Hepatocyte (in vitro differentiated cells): ENCODE measurements around the gene MASP2. TPM values are rescaled to one million over a fixed set of nuclear protein-coding genes. Genes with fewer than 3 reads are reported as not detected.

ENCODE experiments used
- DNase-seq: peaks from one replicate; pipeline ENCODE4 v3.0.0-alpha.2; 2016; ENCODE audit warnings: low spot score
- H2AFZ ChIP-seq: fragments of 200-600 bp; sonication (generic); 2 replicates; pipeline ENCODE4 v1.6.0; 2016; ENCODE audit warnings: antibody characterized with exemption, mild to moderate bottlenecking
- H3K27ac ChIP-seq: fragments of 200-600 bp; sonication (generic); 2 replicates; pipeline ENCODE4 v1.5.1; 2016; ENCODE audit warnings: mild to moderate bottlenecking
- H3K27me3 ChIP-seq: fragments of 200-600 bp; sonication (generic); 2 replicates; pipeline ENCODE4 v1.6.1; 2016
- H3K36me3 ChIP-seq: fragments of 200-600 bp; sonication (generic); replicated peaks from 2 replicates; pipeline ENCODE4 v1.5.1; 2016; ENCODE audit warnings: low read depth; ENCODE audit not compliant: insufficient read depth
- H3K4me1 ChIP-seq: fragments of 200-600 bp; sonication (generic); 2 replicates; pipeline ENCODE4 v1.5.1; 2016; ENCODE audit warnings: mild to moderate bottlenecking, moderate library complexity; ENCODE audit not compliant: insufficient read depth
- H3K4me2 ChIP-seq: fragments of 200-600 bp; sonication (generic); 2 replicates; pipeline ENCODE4 v1.6.0; 2016
- H3K4me3 ChIP-seq: fragments of 200-600 bp; sonication (generic); 2 replicates; pipeline ENCODE4 v1.5.1; 2016; ENCODE audit warnings: mild to moderate bottlenecking
- H3K79me2 ChIP-seq: fragments of 200-600 bp; sonication (generic); 2 replicates; pipeline ENCODE4 v1.6.0; 2017; ENCODE audit warnings: mild to moderate bottlenecking
- H3K9me2 ChIP-seq: fragments of 200-600 bp; sonication (generic); replicated peaks from 2 replicates; pipeline ENCODE4 v1.6.0; 2017; ENCODE audit warnings: mild to moderate bottlenecking; ENCODE audit not compliant: insufficient read depth
- H3K9me3 ChIP-seq: fragments of 200-600 bp; sonication (generic); 2 replicates; pipeline ENCODE4 v1.5.1; 2016; ENCODE audit warnings: low read depth, mild to moderate bottlenecking
- H4K20me1 ChIP-seq: fragments of 200-600 bp; sonication (generic); 2 replicates; pipeline ENCODE4 v1.6.0; 2016; ENCODE audit warnings: mild to moderate bottlenecking; ENCODE audit not compliant: insufficient read depth, poor library complexity, severe bottlenecking
- CTCF ChIP-seq: fragments of 200-600 bp; sonication (generic); IDR thresholded peaks from 2 replicates; pipeline ENCODE4 v1.5.1; 2016; ENCODE audit warnings: antibody characterized with exemption, mild to moderate bottlenecking; ENCODE audit not compliant: poor library complexity
- EZH2 ChIP-seq: fragments of 200-600 bp; sonication (generic); IDR thresholded peaks from 2 replicates; pipeline ENCODE4 v1.6.1; 2016; ENCODE audit warnings: antibody characterized with exemption, mild to moderate bottlenecking, borderline replicate concordance
- EZH2phosphoT487 ChIP-seq: fragments of 200-600 bp; sonication (generic); IDR thresholded peaks from one replicate; pipeline ENCODE4 v1.6.1; 2018; ENCODE audit warnings: antibody characterized with exemption, mild to moderate bottlenecking, low read depth, moderate library complexity; ENCODE audit not compliant: unreplicated experiment, severe bottlenecking
- WGBS: methylation state at CpG from one replicate; pipeline ENCODE4 v1.1.6; 2016; ENCODE audit warnings: low lambda C conversion rate; ENCODE audit errors: missing lambda C conversion rate; 5-methylcytosine and 5-hydroxymethylcytosine counted together
- polyA plus RNA-seq: library from polyadenylated mRNA; unstranded; fragments of >200 nt; fragmentation: Nextera tagmentation; extraction: Ambion mirVana; gene quantifications from 2 replicates; pipeline ENCODE4 v1.2.1, GENCODE V29; 2016
- total RNA-seq: library from RNA; depleted of rRNA; stranded (reverse); fragments of >200 nt; gene quantifications from 2 replicates; pipeline ENCODE4 v1.2.3, GENCODE V29; 2014

The MASP2 gene
- total and polyA plus RNA-seq, 2 experiments from 2014 or later = 3.3 to 16.6 TPM

GRCh38 chr1:11059968-11060830, 13.2 kb upstream of the MASP2 start, which contains the start of gene SRM:
Gene SRM, minus strand, starts transcription at chr1:11060018. Its CDS starts 75 bp downstream, at chr1:11059943.
- Histone ChIP-seq H3K79me2 (peaks cover 20% of the 10 kb centered on the region), H3K4me3 (peak within 1 kb of the TSS; percentile 98), H3K27me3 (no peaks in the 10 kb centered on the region), H3K4me1 (peaks cover 8% of the 10 kb centered on the region), H3K9me3 (no peaks in the 10 kb centered on the region), H3K9me2 (no peaks in the 10 kb centered on the region), H3K27ac (peak within 1 kb of the TSS; percentile 60), H4K20me1 (no peaks in the 10 kb centered on the region), H3K36me3 (peaks cover 4% of the 10 kb centered on the region), H3K4me2 (peak within 1 kb of the TSS; percentile 98), H2AFZ (peak within 1 kb of the TSS; percentile 89)
- under 1% methylated on average over 46 of the region's 83 CpGs for WGBS
- peak; percentile 97 for DNase-seq
- TF ChIP-seq EZH2 = no peak
- no peak for TF ChIP-seq EZH2phosphoT487
- no peak for TF ChIP-seq CTCF

- Histone ChIP-seq H3K36me3 (no peaks in the 10 kb centered on the region), H3K4me3 (peak overlapping the region; percentile 98), H3K27ac (peak overlapping the region; percentile 53), H3K79me2 (peaks cover 20% of the 10 kb centered on the region), H3K27me3 (no peaks in the 10 kb centered on the region), H3K9me2 (no peaks in the 10 kb centered on the region), H2AFZ (peak overlapping the region; percentile 89), H4K20me1 (no peaks in the 10 kb centered on the region), H3K4me2 (peak overlapping the region; percentile 98), H3K9me3 (no peaks in the 10 kb centered on the region), H3K4me1 (peaks cover 8% of the 10 kb centered on the region)
- DNase-seq = no peak
- peak; percentile 19 for TF ChIP-seq CTCF
- TF ChIP-seq EZH2phosphoT487 = no peak
- 3% methylated on average over 47 of the region's 72 CpGs for WGBS
These were observed 12.3 kb upstream of the MASP2 start for GRCh38 chr1:11059155-11059967.

- peak overlapping the region; percentile 98 for H3K4me3 ChIP-seq
- peaks cover 8% of the 10 kb centered on the region for H3K4me1 ChIP-seq
- no peaks in the 10 kb centered on the region for H4K20me1 ChIP-seq
- H2AFZ ChIP-seq = peak overlapping the region; percentile 89
- peaks cover 20% of the 10 kb centered on the region for H3K79me2 ChIP-seq
- TF ChIP-seq EZH2phosphoT487 (no peak), CTCF (no peak), EZH2 (no peak)
- H3K27ac ChIP-seq = no peak overlapping the region
- no peaks in the 10 kb centered on the region for H3K9me3 ChIP-seq
- WGBS = 55% methylated on average over 28 of the region's 28 CpGs
- no peaks in the 10 kb centered on the region for H3K27me3 ChIP-seq
- H3K36me3 ChIP-seq = no peaks in the 10 kb centered on the region
- peak overlapping the region; percentile 98 for H3K4me2 ChIP-seq
- no peaks in the 10 kb centered on the region for H3K9me2 ChIP-seq
- no peak for DNase-seq
These were observed 11.6 kb upstream of the MASP2 start for GRCh38 chr1:11058595-11059154.
